Liver (tissue), 3 donors: ENCODE measurements around the gene IFNA8.

Source experiments
- CTCF ChIP-seq: fragments of 150-350 bp; IDR thresholded peaks from 2 replicates; pipeline ENCODE4 v1.5.1; 2017; ENCODE audit warnings: improper control_type of control experiment, low read depth, low read length; ENCODE audit not compliant: missing input control
- EGR1 ChIP-seq, 2 donors: IDR thresholded peaks; 2 replicates each; pipeline ENCODE4 v1.6.1; 2016 to 2018; ENCODE audit warnings: antibody characterized with exemption in 2 of 2, low read depth in 2 of 2
- GABPA ChIP-seq, 2 donors: IDR thresholded peaks in 1 of 2; conservative IDR thresholded peaks in 1 of 2; 2 replicates each; pipeline ENCODE4 v1.6.1; 2016; ENCODE audit warnings: antibody characterized with exemption in 2 of 2, mild to moderate bottlenecking in 1 of 2, moderate library complexity in 1 of 2
- JUND ChIP-seq, 2 donors: IDR thresholded peaks; 2 replicates each; pipeline ENCODE4 v1.6.1; 2016; ENCODE audit warnings: antibody characterized with exemption in 2 of 2
- MAX ChIP-seq: IDR thresholded peaks from 2 replicates; pipeline ENCODE4 v1.6.1; 2016; ENCODE audit warnings: antibody characterized with exemption
- RAD21 ChIP-seq, 2 donors: IDR thresholded peaks; 2 replicates each; pipeline ENCODE4 v1.6.1; 2016; ENCODE audit warnings: antibody characterized with exemption in 2 of 2, mild to moderate bottlenecking in 2 of 2
- REST ChIP-seq: IDR thresholded peaks from 2 replicates; pipeline ENCODE4 v1.6.1; 2016; ENCODE audit warnings: antibody characterized with exemption, mild to moderate bottlenecking
- SP1 ChIP-seq: IDR thresholded peaks from 2 replicates; pipeline ENCODE4 v1.6.1; 2018; ENCODE audit warnings: antibody characterized with exemption, mild to moderate bottlenecking
- TAF1 ChIP-seq: conservative IDR thresholded peaks from 2 replicates; pipeline ENCODE4 v1.6.1; 2016; ENCODE audit warnings: antibody characterized with exemption, mild to moderate bottlenecking
- YY1 ChIP-seq: IDR thresholded peaks from 2 replicates; pipeline ENCODE4 v1.6.1; 2016; ENCODE audit warnings: antibody characterized with exemption, mild to moderate bottlenecking
- donor health status: healthy.
- donor health status: healthy.

- TF ChIP-seq CTCF (no peak), TAF1 (no peak), MAX (no peak), YY1 (no peak), JUND (IDR thresholded peaks at IDR 0.05) (no peak), EGR1 (IDR thresholded peaks at IDR 0.05; ENCODE audit: low read depth in 2 of 2) (no peak), GABPA (IDR thresholded peaks at IDR 0.05 in 1 of 2, conservative IDR thresholded peaks at IDR 0.05 in 1 of 2) (no peak), REST (no peak), RAD21 (IDR thresholded peaks at IDR 0.05) (no peak), SP1 (no peak)
Measured at GRCh38 chr9:21454149-21454548, 45.2 kb downstream of the IFNA8 start.
